OCI-LY3 (cell line): ENCODE data around the gene AUTS2.

Experiments used
- H2AFZ ChIP-seq: fragments of 200-600, 300-600 bp; shearing (Covaris generic); 2 replicates; pipeline ENCODE4 v1.6.0; 2014; ENCODE audit warnings: antibody characterized with exemption, low read depth, low read length
- H3K27ac ChIP-seq: fragments of 200-600, 300-600 bp; sonication (generic); 2 replicates; pipeline ENCODE4 v1.5.1; 2014; ENCODE audit warnings: mild to moderate bottlenecking, low read length, moderate library complexity, mixed read lengths
- H3K27me3 ChIP-seq: fragments of 200-600, 300-600 bp; sonication (generic); 2 replicates; pipeline ENCODE4 v1.6.1; 2014; ENCODE audit warnings: low read depth, low read length, mixed read lengths
- H3K36me3 ChIP-seq: fragments of 200-600, 300-600 bp; sonication (generic); replicated peaks from 2 replicates; pipeline ENCODE3; 2014; ENCODE audit warnings: low read depth, low read length, mixed read lengths
- H3K4me1 ChIP-seq: fragments of 300-600, 200-600 bp; sonication (generic); 2 replicates; pipeline ENCODE4 v1.6.1; 2014; ENCODE audit warnings: low read length, mixed read lengths
- H3K4me2 ChIP-seq: fragments of 200-600, 300-600 bp; sonication (generic); 2 replicates; pipeline ENCODE4 v1.6.1; 2014; ENCODE audit warnings: low read length, mixed read lengths
- H3K4me3 ChIP-seq: fragments of 300-600, 200-600 bp; sonication (generic); 2 replicates; pipeline ENCODE4 v1.5.1; 2014; ENCODE audit warnings: antibody characterized with exemption, mild to moderate bottlenecking, low read length, moderate library complexity
- H3K79me2 ChIP-seq: fragments of 300-600, 200-600 bp; shearing (Covaris generic); 2 replicates; pipeline ENCODE4 v1.6.1; 2014; ENCODE audit warnings: mild to moderate bottlenecking, low read length, mixed read lengths
- H3K9ac ChIP-seq: fragments of 300-600, 200-600 bp; shearing (Covaris generic); 2 replicates; pipeline ENCODE4 v1.6.0; 2014; ENCODE audit warnings: mild to moderate bottlenecking, low read length, moderate library complexity
- H3K9me3 ChIP-seq: fragments of 200-600, 300-600 bp; shearing (Covaris generic); 2 replicates; pipeline ENCODE4 v1.6.1; 2014; ENCODE audit warnings: low read length, mixed read lengths; ENCODE audit not compliant: insufficient read depth
- H4K20me1 ChIP-seq: fragments of 200-600, 300-600 bp; sonication (generic); 2 replicates; pipeline ENCODE4 v1.6.1; 2016; ENCODE audit warnings: low read length, mixed read lengths; ENCODE audit not compliant: insufficient read depth
- EZH2phosphoT487 ChIP-seq: fragments of 200-600 bp; shearing (Covaris generic); IDR thresholded peaks from 2 replicates; pipeline ENCODE4 v1.6.1; 2018; ENCODE audit warnings: antibody characterized with exemption, mixed run types, low read depth
- TF ChIP-seq, protein P1 (sequence below): fragments of 200-600, 300-600 bp; sonication (generic); IDR thresholded peaks from 2 replicates; pipeline ENCODE4 v1.5.1; 2014; ENCODE audit warnings: antibody characterized with exemption, low read length, low read depth

Gene AUTS2

DNA sequence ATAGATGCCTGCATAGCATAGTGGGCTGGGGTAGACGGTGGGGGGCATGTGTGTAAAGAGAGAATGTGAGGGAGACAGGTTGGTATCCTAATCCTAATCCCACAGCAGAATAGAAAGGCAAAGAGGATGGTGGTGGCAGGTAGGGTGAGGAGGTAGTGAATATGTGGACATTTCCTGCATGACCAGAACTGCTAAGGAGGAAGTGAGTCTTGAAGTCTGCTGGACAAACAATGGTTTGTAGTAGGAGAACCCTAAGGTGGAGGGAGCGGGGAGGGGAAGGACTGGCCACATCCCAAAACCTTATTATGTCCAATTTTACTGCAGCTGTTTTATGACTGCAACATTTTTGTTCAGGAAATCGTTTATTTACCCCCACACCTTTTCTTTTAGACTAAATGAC is 279.7 kb downstream of the AUTS2 start:
- Histone ChIP-seq H2AFZ (no peak overlapping the region), H3K9me3 (no peaks in the 10 kb centered on the region), H3K9ac (no peak overlapping the region), H3K79me2 (no peaks in the 10 kb centered on the region), H3K36me3 (no peaks in the 10 kb centered on the region), H3K4me2 (no peak overlapping the region), H3K4me3 (no peak overlapping the region), H3K27ac (no peak overlapping the region), H3K4me1 (no peaks in the 10 kb centered on the region), H3K27me3 (no peaks in the 10 kb centered on the region), H4K20me1 (no peaks in the 10 kb centered on the region)
- TF ChIP-seq, protein P1, sequence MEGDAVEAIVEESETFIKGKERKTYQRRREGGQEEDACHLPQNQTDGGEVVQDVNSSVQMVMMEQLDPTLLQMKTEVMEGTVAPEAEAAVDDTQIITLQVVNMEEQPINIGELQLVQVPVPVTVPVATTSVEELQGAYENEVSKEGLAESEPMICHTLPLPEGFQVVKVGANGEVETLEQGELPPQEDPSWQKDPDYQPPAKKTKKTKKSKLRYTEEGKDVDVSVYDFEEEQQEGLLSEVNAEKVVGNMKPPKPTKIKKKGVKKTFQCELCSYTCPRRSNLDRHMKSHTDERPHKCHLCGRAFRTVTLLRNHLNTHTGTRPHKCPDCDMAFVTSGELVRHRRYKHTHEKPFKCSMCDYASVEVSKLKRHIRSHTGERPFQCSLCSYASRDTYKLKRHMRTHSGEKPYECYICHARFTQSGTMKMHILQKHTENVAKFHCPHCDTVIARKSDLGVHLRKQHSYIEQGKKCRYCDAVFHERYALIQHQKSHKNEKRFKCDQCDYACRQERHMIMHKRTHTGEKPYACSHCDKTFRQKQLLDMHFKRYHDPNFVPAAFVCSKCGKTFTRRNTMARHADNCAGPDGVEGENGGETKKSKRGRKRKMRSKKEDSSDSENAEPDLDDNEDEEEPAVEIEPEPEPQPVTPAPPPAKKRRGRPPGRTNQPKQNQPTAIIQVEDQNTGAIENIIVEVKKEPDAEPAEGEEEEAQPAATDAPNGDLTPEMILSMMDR = no peak
- no peak for TF ChIP-seq EZH2phosphoT487

DNA sequence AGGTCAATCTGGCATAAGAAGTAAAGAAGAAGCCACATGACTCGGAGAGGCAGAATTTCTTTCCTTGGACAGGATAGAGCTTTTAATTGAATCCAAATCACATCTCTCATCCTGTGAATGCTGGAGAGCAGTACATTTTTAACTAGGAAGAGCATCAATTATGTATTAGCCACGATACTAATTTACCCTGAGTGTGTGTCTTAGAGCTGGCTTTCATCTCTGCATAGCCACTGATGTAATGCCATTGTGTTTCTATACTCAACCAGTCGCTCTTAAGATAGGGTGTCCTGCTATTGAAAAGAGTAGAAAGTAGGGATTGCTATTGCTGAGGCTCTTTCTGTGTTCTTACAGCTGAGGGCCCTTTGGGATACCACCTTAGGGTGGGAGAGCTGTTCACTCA is 280.3 kb downstream of the AUTS2 start:
- no peaks in the 10 kb centered on the region for H4K20me1 ChIP-seq
- no peaks in the 10 kb centered on the region for H3K9me3 ChIP-seq
- TF ChIP-seq EZH2phosphoT487 = no peak
- TF ChIP-seq, protein P1 = no peak
- H3K4me1 ChIP-seq = no peaks in the 10 kb centered on the region
- H3K27ac ChIP-seq = no peak overlapping the region
- no peaks in the 10 kb centered on the region for H3K79me2 ChIP-seq
- no peak overlapping the region for H3K9ac ChIP-seq
- H2AFZ ChIP-seq = no peak overlapping the region
- H3K4me3 ChIP-seq = no peak overlapping the region
- H3K27me3 ChIP-seq = no peaks in the 10 kb centered on the region
- no peak overlapping the region for H3K4me2 ChIP-seq
- no peaks in the 10 kb centered on the region for H3K36me3 ChIP-seq

DNA sequence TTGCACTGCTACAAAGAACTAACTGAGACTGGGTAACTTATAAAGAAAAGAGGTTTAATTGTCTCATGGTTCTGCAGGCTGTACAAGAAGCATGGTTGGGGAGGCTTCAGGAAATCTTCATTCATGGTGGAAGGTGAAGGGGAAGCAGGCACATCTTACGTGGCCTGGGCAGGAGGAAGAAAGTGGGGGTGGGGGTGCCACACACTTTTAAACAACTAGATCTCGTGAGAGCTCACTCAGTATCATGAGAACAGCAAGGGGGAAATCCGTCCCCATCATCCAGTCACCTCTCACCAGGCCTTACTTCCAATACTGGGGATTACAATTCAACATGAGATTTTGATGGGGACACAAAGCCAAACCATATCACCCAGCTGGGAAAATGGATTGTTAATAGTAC is 281.7 kb downstream of the AUTS2 start:
- Histone ChIP-seq H3K36me3 (no peaks in the 10 kb centered on the region), H2AFZ (no peak overlapping the region), H3K4me3 (no peak overlapping the region), H3K27ac (no peak overlapping the region), H3K79me2 (no peaks in the 10 kb centered on the region), H3K27me3 (no peaks in the 10 kb centered on the region), H3K9me3 (no peaks in the 10 kb centered on the region), H3K4me1 (no peaks in the 10 kb centered on the region), H4K20me1 (no peaks in the 10 kb centered on the region), H3K4me2 (no peak overlapping the region), H3K9ac (no peak overlapping the region)
- TF ChIP-seq, protein P1 = no peak
- TF ChIP-seq EZH2phosphoT487 = no peak

DNA sequence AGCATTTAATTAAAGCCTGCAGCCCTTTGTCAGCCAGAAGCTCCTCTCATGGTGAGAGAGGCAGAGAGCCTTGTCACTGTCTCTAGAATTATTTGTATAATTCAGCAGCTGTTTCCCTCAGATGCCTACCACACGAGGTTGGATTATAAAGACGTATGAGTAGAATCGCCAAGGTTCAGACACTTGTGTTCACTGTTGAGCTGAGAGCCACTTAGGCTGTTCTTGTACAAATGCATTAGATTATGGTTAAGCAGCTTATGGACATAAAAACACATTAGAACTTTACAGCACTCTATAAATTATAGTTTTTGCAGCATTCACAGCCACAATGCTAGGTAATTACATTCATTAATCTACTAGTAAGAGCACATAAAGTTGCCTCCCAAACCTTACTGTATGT is 282.6 kb downstream of the AUTS2 start:
- no peak overlapping the region for H3K27ac ChIP-seq
- TF ChIP-seq, protein P1 = no peak
- no peak for TF ChIP-seq EZH2phosphoT487

More for the DNA sequence above, 282.6 kb downstream of the AUTS2 start:
- no peak overlapping the region for H3K9ac ChIP-seq
- H4K20me1 ChIP-seq = no peaks in the 10 kb centered on the region
- no peaks in the 10 kb centered on the region for H3K36me3 ChIP-seq
- no peak overlapping the region for H2AFZ ChIP-seq
- H3K27me3 ChIP-seq = no peaks in the 10 kb centered on the region
- H3K4me3 ChIP-seq = no peak overlapping the region
- no peaks in the 10 kb centered on the region for H3K9me3 ChIP-seq
- H3K79me2 ChIP-seq = no peaks in the 10 kb centered on the region
- H3K4me2 ChIP-seq = no peak overlapping the region
- H3K4me1 ChIP-seq = no peaks in the 10 kb centered on the region
